K562 (cell line): ENCODE measurements around the gene TCF23.

ENCODE experiments used
- CEBPZ ChIP-seq: fragments of 150-350 bp; IDR thresholded peaks from 2 replicates; pipeline ENCODE4 v1.6.1; 2014; ENCODE audit warnings: low read depth, mild to moderate bottlenecking, low read length, borderline replicate concordance
- ESRRB ChIP-seq: fragments of 250-450 bp; sonication (Bioruptor Pico); IDR thresholded peaks from 2 replicates; pipeline ENCODE4 v1.5.0; 2020; ENCODE audit warnings: mild to moderate bottlenecking, moderate library complexity, borderline replicate concordance
- EZH2 ChIP-seq: IDR thresholded peaks from 2 replicates; pipeline ENCODE4 v1.6.1; 2012; ENCODE audit warnings: low read depth, mild to moderate bottlenecking, inconsistent platforms, low read length, borderline replicate concordance
- FIP1L1 ChIP-seq: fragments of 200-400 bp; formaldehyde crosslinking; IDR thresholded peaks from 2 replicates; pipeline ENCODE4 v1.6.1; 2018; ENCODE audit warnings: mild to moderate bottlenecking, low read depth, low read length; ENCODE audit not compliant: poor library complexity, severe bottlenecking
- NFYB ChIP-seq: IDR thresholded peaks from 2 replicates; pipeline ENCODE4 v1.6.1; 2011; ENCODE audit warnings: mild to moderate bottlenecking, moderate library complexity; ENCODE audit not compliant: insufficient read length; ENCODE audit errors: extremely low read depth
- POLR2A ChIP-seq: fragments of 450-650 bp; conservative IDR thresholded peaks from 2 replicates; pipeline ENCODE4 v1.6.1; 2016
- SAFB2 ChIP-seq: fragments of 200-400 bp; formaldehyde crosslinking; IDR thresholded peaks from 2 replicates; pipeline ENCODE4 v1.6.1; 2018; ENCODE audit warnings: borderline replicate concordance, low read length, low read depth, moderate library complexity; ENCODE audit not compliant: severe bottlenecking
- ZNF407 ChIP-seq: fragments of 450-650 bp; IDR thresholded peaks from 2 replicates; pipeline ENCODE4 v1.6.1; 2016; ENCODE audit warnings: low read depth
- ZNF717 ChIP-seq: fragments of 250-450 bp; sonication (Bioruptor Pico); IDR thresholded peaks from 2 replicates; pipeline ENCODE4 v1.5.0; 2021
- TF ChIP-seq, protein P1 (sequence below): sonication (generic); formaldehyde crosslinking; IDR thresholded peaks from 2 replicates; pipeline ENCODE4 v1.9.0; 2022; ENCODE audit warnings: mild to moderate bottlenecking, missing genetic modification reagents
- TF ChIP-seq, protein P2 (sequence below), 3 experiments: fragments of 200-800 bp in 1 of 3; sonication (Bioruptor generic) in 1 of 3; sonication (generic) in 1 of 3; formaldehyde crosslinking in 1 of 3; IDR thresholded peaks; 2 replicates each; pipeline versions ENCODE4 v1.6.1 to v1.8.0; 2016 to 2022; ENCODE audit warnings: mild to moderate bottlenecking in 2 of 3, missing compliant biosample characterization in 2 of 3, missing genetic modification characterization in 2 of 3, missing genetic modification reagents in 1 of 3
- TF ChIP-seq, protein P3 (sequence below), 3 experiments: IDR thresholded peaks in 2 of 3; conservative IDR thresholded peaks in 1 of 3; 2 replicates each; pipeline ENCODE4 v1.5.1; 2011 to 2012; ENCODE audit warnings: low read length in 3 of 3, mild to moderate bottlenecking in 3 of 3, control low read depth in 2 of 3, improper control_type of control experiment in 1 of 3, inconsistent platforms in 1 of 3, low read depth in 1 of 3, mixed read lengths in 1 of 3, moderate library complexity in 1 of 3; ENCODE audit not compliant: insufficient read depth in 2 of 3

DNA sequence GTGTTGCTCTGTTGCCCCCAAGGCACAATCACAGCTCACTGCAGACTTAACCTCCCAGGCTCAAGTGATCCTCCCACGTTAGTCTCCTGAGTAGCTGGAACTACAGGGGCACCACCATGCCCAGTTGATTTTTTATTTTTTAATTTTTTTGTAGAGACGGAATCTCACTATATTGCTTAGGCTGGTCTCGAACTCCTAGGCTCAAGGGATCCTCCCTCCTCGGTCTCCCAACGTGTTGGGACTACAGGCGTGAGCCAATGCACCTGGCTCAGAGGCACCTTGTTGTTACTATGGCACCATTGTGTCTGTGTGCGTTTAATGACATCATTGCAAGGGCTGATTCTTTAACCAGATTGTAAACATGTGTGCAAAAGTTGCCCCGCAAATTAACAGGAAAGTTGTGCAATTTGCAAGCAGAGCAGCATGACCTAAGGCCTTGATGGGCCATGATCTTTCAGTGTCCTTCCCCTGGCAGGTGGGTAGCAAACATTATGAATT is 22.6 kb downstream of the TCF23 start:
- TF ChIP-seq POLR2A (no peak), NFYB (no peak), CEBPZ (no peak), EZH2 (no peak), SAFB2 (no peak), ESRRB (no peak), ZNF717 (CRISPR knock-in tag) (no peak), FIP1L1 (no peak), ZNF407 (no peak)
- TF ChIP-seq, protein P1, sequence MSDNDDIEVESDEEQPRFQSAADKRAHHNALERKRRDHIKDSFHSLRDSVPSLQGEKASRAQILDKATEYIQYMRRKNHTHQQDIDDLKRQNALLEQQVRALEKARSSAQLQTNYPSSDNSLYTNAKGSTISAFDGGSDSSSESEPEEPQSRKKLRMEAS (CRISPR knock-in tag), result no peak
- TF ChIP-seq, protein P2, sequence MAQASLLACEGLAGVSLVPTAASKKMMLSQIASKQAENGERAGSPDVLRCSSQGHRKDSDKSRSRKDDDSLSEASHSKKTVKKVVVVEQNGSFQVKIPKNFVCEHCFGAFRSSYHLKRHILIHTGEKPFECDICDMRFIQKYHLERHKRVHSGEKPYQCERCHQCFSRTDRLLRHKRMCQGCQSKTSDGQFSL (CRISPR knock-in tag; IDR thresholded peaks at IDR 0.05), result no peak
- TF ChIP-seq, protein P2 (tag; IDR thresholded peaks at IDR 0.05), result no peak
- TF ChIP-seq, protein P3, sequence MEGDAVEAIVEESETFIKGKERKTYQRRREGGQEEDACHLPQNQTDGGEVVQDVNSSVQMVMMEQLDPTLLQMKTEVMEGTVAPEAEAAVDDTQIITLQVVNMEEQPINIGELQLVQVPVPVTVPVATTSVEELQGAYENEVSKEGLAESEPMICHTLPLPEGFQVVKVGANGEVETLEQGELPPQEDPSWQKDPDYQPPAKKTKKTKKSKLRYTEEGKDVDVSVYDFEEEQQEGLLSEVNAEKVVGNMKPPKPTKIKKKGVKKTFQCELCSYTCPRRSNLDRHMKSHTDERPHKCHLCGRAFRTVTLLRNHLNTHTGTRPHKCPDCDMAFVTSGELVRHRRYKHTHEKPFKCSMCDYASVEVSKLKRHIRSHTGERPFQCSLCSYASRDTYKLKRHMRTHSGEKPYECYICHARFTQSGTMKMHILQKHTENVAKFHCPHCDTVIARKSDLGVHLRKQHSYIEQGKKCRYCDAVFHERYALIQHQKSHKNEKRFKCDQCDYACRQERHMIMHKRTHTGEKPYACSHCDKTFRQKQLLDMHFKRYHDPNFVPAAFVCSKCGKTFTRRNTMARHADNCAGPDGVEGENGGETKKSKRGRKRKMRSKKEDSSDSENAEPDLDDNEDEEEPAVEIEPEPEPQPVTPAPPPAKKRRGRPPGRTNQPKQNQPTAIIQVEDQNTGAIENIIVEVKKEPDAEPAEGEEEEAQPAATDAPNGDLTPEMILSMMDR (IDR thresholded peaks at IDR 0.05 in 2 of 3, conservative IDR thresholded peaks at IDR 0.05 in 1 of 3; ENCODE audit: insufficient read depth in 2 of 3, low read depth in 1 of 3, low read length in 3 of 3), result no peak
